ENCODE results near the gene BBS9. TPM values are rescaled to one million over a fixed set of nuclear protein-coding genes. Genes with fewer than 3 reads are reported as not detected.

BBS9 gene
- total and polyA plus RNA-seq, 12 donors, result 4.1 to 44.0 (median 10.0) TPM

DNA sequence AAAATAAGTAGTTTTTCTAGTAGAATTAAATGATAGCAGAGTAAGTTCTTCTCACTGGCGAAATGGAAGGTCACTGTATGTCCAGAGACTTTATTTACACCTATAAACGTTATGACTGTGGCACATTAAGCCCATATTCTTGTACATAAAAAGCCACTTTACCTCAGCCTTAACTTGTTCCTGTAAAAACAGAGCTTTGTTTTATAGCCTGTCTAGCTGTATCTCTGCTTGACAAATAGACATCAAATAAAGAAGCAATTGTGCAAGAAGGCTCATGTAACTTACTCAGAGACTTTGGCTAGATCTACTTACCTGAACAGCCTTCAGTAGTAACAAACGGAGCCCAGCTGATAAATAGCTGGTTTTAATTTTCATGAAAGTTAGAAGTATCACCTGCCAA lies 451.9 kb downstream of the BBS9 start:
- Histone ChIP-seq H3K27ac (no peak overlapping the region), H3K36me3 (no peaks in the 10 kb centered on the region), H3K4me3 (no peak overlapping the region), H3K27me3 (no peaks in the 10 kb centered on the region), H3K4me1 (no peaks in the 10 kb centered on the region), H3K9me3 (peaks cover 0 to 10% (median 0%) of the 10 kb centered on the region in 11 donors)
- TF ChIP-seq, protein P1, sequence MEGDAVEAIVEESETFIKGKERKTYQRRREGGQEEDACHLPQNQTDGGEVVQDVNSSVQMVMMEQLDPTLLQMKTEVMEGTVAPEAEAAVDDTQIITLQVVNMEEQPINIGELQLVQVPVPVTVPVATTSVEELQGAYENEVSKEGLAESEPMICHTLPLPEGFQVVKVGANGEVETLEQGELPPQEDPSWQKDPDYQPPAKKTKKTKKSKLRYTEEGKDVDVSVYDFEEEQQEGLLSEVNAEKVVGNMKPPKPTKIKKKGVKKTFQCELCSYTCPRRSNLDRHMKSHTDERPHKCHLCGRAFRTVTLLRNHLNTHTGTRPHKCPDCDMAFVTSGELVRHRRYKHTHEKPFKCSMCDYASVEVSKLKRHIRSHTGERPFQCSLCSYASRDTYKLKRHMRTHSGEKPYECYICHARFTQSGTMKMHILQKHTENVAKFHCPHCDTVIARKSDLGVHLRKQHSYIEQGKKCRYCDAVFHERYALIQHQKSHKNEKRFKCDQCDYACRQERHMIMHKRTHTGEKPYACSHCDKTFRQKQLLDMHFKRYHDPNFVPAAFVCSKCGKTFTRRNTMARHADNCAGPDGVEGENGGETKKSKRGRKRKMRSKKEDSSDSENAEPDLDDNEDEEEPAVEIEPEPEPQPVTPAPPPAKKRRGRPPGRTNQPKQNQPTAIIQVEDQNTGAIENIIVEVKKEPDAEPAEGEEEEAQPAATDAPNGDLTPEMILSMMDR (IDR thresholded peaks at IDR 0.05), result no peak
- no peak for DNase-seq
- no peak for ATAC-seq
- intact Hi-C loops (cut with DNase I), result no loop called here
- 82 to 88% methylated on average over 3 of the region's 3 CpGs for WGBS, 2 donors

DNA sequence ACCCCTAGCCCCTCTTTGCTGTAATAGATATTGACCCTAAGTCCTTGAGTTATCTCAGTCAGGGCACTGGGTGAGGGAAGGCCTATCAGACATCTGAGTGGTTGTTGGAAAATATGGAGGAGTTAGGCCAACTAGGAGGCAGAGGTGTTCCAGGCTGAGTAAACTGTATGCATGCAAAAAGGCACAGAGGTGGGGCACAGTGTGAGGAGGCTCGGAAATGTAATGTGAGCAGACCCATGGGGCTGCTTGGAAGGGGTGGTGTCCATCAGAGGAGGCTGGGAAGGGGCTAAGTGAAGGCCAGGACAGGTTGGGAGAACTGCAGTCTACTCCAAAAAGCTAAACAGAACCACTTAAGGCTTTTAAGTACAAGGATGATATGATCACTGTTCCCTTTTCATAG lies 452.7 kb downstream of the BBS9 start:
- intact Hi-C loops (cut with DNase I), result no loop called here
- no peaks in the 10 kb centered on the region for H3K4me1 ChIP-seq

DNA sequence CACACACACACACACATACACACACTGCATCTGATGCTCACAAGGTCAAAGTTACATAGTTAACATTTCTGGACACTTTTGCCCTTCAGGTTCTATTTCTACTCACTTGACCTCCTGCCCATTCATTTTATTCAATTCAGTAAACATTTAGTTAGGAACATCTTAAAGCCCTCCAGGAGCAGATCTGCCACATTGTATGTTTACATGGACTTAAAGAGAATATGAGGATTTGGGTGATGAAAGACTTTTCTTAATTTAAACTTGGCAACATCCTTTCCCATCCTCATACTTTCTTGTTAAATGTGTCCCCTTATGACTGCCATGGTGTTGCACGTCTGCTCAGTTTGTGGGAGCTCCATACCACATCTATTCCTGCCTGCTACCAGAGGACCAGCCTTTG lies 453.2 kb downstream of the BBS9 start:
- Histone ChIP-seq H3K4me1 (no peaks in the 10 kb centered on the region), H3K36me3 (no peaks in the 10 kb centered on the region), H3K27ac (no peak overlapping the region), H3K4me3 (no peak overlapping the region), H3K9me3 (peaks cover 0 to 2% (median 0%) of the 10 kb centered on the region in 11 donors), H3K27me3 (no peaks in the 10 kb centered on the region)
- DNase-seq (no peak), ATAC-seq (no peak)
- TF ChIP-seq, protein P1 (IDR thresholded peaks at IDR 0.05), result no peak
- WGBS, 2 donors, result 95 to 98% methylated on average over 1 of the region's 1 CpG
- intact Hi-C loops (cut with DNase I), result no loop called here

More for the DNA sequence above, 452.7 kb downstream of the BBS9 start:
- TF ChIP-seq, protein P1 (IDR thresholded peaks at IDR 0.05), result no peak
- no peak for ATAC-seq
- Histone ChIP-seq H3K27ac (no peak overlapping the region), H3K36me3 (no peaks in the 10 kb centered on the region), H3K4me3 (no peak overlapping the region), H3K9me3 (peaks cover 0 to 6% (median 0%) of the 10 kb centered on the region in 11 donors), H3K27me3 (no peaks in the 10 kb centered on the region)
- WGBS, 2 donors, result 88 to 100% methylated on average over 1 of the region's 1 CpG
- DNase-seq, result no peak

DNA sequence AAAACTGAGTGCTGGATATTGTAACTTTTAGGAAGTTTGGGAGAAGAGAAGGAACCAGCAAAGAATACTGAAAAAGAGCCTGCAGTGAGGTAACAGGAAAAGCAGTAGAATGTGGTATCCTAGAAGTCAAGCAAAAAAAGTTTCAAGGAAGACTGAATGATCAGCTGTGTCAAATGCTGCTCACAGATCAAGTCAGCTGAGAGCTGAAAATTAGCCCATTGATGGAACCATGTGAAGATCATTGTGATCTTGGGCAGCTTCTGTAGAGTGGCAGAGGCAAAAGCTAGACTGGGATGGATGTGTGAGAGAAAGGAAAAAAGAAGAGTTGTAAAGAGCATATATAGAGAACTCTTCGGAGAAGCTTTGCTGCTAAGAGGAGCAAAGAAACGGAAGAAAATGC lies 460.5 kb downstream of the BBS9 start:
- intact Hi-C loops (cut with DNase I), result no loop called here
- Histone ChIP-seq H3K9me3 (no peaks in the 10 kb centered on the region), H3K27me3 (no peaks in the 10 kb centered on the region), H3K4me1 (peaks cover 0 to 12% (median 0%) of the 10 kb centered on the region in 9 donors), H3K36me3 (no peaks in the 10 kb centered on the region), H3K4me3 (no peak overlapping the region), H3K27ac (no peak overlapping the region)
- no peak for DNase-seq
- ATAC-seq, result no peak
- TF ChIP-seq, protein P1 (IDR thresholded peaks at IDR 0.05), result no peak
- 99 to 100% methylated on average over 2 of the region's 2 CpGs for WGBS, 2 donors

Measured in heart right ventricle (tissue), 16 donors.